ENCODE data around the gene KRT32. TPM values are rescaled to one million over a fixed set of nuclear protein-coding genes. Genes with fewer than 3 reads are reported as not detected.

The KRT32 gene
- total RNA-seq, 2 experiments from 2014 or later = not detected

DNA sequence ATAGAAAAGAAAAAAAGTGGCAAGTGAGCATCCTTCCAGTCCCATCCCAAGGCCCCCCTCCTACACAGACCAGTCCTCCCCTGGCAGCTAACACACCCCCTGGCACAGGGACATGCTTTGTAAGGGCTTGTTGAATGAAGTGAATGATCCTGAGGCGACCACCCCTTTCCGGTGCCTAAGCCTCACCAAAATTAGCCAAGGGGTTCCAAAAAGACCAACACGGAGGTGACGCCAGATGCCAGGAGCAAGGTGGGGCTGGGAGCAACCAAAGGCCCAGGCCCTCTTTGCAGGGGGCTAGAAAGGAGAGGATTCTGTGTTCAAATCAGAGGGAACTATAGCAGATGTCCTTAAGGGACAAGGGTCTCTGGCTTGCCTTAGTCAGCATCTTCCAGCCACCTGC is 8.2 kb upstream of the KRT32 start:
- H3K4me3 ChIP-seq (ENCODE audit: low read depth, low read length, poor library complexity, severe bottlenecking) = no peak overlapping the region
- no peaks in the 10 kb centered on the region for H3K4me1 ChIP-seq (ENCODE audit: insufficient read depth, low read length, poor library complexity, severe bottlenecking)
- H3K27ac ChIP-seq (ENCODE audit: low read depth, low read length, poor library complexity, severe bottlenecking) = no peak overlapping the region
- H4K20me1 ChIP-seq (ENCODE audit: insufficient read depth, low read length) = no peaks in the 10 kb centered on the region
- no peaks in the 10 kb centered on the region for H3K36me3 ChIP-seq (ENCODE audit: insufficient read depth, low read length)
- H3K9me3 ChIP-seq (ENCODE audit: low read length) = no peaks in the 10 kb centered on the region
- POLR2A ChIA-PET = no interaction called here
- no peaks in the 10 kb centered on the region for H3K79me2 ChIP-seq (ENCODE audit: insufficient read depth, low read depth, low read length)
- TF ChIP-seq, protein P1, sequence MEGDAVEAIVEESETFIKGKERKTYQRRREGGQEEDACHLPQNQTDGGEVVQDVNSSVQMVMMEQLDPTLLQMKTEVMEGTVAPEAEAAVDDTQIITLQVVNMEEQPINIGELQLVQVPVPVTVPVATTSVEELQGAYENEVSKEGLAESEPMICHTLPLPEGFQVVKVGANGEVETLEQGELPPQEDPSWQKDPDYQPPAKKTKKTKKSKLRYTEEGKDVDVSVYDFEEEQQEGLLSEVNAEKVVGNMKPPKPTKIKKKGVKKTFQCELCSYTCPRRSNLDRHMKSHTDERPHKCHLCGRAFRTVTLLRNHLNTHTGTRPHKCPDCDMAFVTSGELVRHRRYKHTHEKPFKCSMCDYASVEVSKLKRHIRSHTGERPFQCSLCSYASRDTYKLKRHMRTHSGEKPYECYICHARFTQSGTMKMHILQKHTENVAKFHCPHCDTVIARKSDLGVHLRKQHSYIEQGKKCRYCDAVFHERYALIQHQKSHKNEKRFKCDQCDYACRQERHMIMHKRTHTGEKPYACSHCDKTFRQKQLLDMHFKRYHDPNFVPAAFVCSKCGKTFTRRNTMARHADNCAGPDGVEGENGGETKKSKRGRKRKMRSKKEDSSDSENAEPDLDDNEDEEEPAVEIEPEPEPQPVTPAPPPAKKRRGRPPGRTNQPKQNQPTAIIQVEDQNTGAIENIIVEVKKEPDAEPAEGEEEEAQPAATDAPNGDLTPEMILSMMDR (conservative IDR thresholded peaks at IDR 0.05; ENCODE audit: low read length) = no peak
- no peak for TF ChIP-seq EZH2phosphoT487 (IDR thresholded peaks at IDR 0.05; ENCODE audit: borderline replicate concordance, low read depth, low read length)
- H3K9me2 ChIP-seq (ENCODE audit: insufficient read depth, low read length) = no peaks in the 10 kb centered on the region
- CTCF ChIA-PET (ENCODE audit: unreplicated experiment) = no interaction called here
- intact Hi-C loops (cut with micrococcal nuclease; ENCODE audit: unreplicated experiment) = no loop called here
- no peak for DNase-seq (ENCODE audit: low spot score)
- BruUV-seq (replicated peaks) = no TSS peak
- no peak overlapping the region for H2AFZ ChIP-seq (ENCODE audit: low read length)
- H3K4me2 ChIP-seq (ENCODE audit: low read length) = no peak overlapping the region

DNA sequence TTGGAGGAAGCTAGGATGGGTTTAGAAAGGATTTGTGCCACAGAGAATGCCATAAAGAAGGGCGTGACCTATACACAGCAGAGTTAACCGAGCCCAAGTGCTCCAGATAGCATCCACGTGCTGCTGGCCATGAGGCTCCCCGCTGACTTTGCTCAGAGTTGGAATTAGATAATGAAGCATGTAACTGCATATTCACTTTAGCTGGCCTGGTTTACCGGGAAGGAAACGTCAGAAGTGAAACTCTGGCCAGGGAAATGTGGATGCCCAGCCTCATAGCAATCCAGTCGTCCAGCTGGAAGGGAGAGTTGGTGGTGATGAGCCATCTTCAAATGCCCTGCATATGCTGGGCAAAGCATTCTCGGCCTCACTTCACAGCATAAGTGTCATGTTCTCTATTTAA is 7.7 kb upstream of the KRT32 start:
- TF ChIP-seq, protein P1 (conservative IDR thresholded peaks at IDR 0.05; ENCODE audit: low read length) = no peak
- TF ChIP-seq EZH2phosphoT487 (IDR thresholded peaks at IDR 0.05; ENCODE audit: borderline replicate concordance, low read depth, low read length) = no peak
- no peak overlapping the region for H3K4me2 ChIP-seq (ENCODE audit: low read length)
- no peaks in the 10 kb centered on the region for H3K79me2 ChIP-seq (ENCODE audit: insufficient read depth, low read depth, low read length)
- CTCF ChIA-PET (ENCODE audit: unreplicated experiment) = no interaction called here
- H3K27ac ChIP-seq (ENCODE audit: low read depth, low read length, poor library complexity, severe bottlenecking) = no peak overlapping the region
- DNase-seq (ENCODE audit: low spot score) = no peak
- H2AFZ ChIP-seq (ENCODE audit: low read length) = no peak overlapping the region
- POLR2A ChIA-PET = no interaction called here
- H4K20me1 ChIP-seq (ENCODE audit: insufficient read depth, low read length) = no peaks in the 10 kb centered on the region
- no peaks in the 10 kb centered on the region for H3K36me3 ChIP-seq (ENCODE audit: insufficient read depth, low read length)
- no peaks in the 10 kb centered on the region for H3K9me3 ChIP-seq (ENCODE audit: low read length)
- H3K4me1 ChIP-seq (ENCODE audit: insufficient read depth, low read length, poor library complexity, severe bottlenecking) = no peaks in the 10 kb centered on the region
- intact Hi-C loops (cut with micrococcal nuclease; ENCODE audit: unreplicated experiment) = no loop called here
- no peak overlapping the region for H3K4me3 ChIP-seq (ENCODE audit: low read depth, low read length, poor library complexity, severe bottlenecking)
- H3K9me2 ChIP-seq (ENCODE audit: insufficient read depth, low read length) = no peaks in the 10 kb centered on the region
- BruUV-seq (replicated peaks) = no TSS peak

DNA sequence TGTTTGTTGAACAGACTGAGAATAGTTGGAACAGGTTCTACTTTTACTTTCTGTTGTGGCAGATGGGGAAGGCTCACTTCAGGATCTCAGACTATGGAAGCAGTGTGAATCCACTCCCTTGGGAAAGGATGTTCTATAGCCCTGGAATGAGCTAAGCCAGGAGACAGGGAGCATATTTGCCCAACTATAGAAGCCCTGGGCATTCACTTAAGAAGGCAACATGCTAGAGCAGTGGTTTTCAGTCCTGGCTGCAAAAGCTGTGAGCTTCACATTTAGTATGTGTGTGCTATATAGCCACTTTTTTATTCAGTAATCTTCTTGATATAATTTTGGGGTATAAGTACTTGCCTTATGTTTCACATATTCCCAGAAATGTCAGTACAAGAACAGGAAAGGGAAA is 1.2 kb upstream of the KRT32 start:
- no peak overlapping the region for H3K4me2 ChIP-seq (ENCODE audit: low read length)
- no peaks in the 10 kb centered on the region for H3K79me2 ChIP-seq (ENCODE audit: insufficient read depth, low read depth, low read length)
- no peaks in the 10 kb centered on the region for H3K4me1 ChIP-seq (ENCODE audit: insufficient read depth, low read length, poor library complexity, severe bottlenecking)
- ChIA-PET POLR2A (no interaction called here), CTCF (ENCODE audit: unreplicated experiment) (no interaction called here)
- no peaks in the 10 kb centered on the region for H3K9me3 ChIP-seq (ENCODE audit: low read length)
- no peak overlapping the region for H3K27ac ChIP-seq (ENCODE audit: low read depth, low read length, poor library complexity, severe bottlenecking)
- no peak overlapping the region for H2AFZ ChIP-seq (ENCODE audit: low read length)
- intact Hi-C loops (cut with micrococcal nuclease; ENCODE audit: unreplicated experiment) = no loop called here
- DNase-seq (ENCODE audit: low spot score) = no peak
- TF ChIP-seq, protein P1 (conservative IDR thresholded peaks at IDR 0.05; ENCODE audit: low read length) = no peak
- no peak for TF ChIP-seq EZH2phosphoT487 (IDR thresholded peaks at IDR 0.05; ENCODE audit: borderline replicate concordance, low read depth, low read length)
- no TSS peak for BruUV-seq (replicated peaks)
- no peak overlapping the region for H3K4me3 ChIP-seq (ENCODE audit: low read depth, low read length, poor library complexity, severe bottlenecking)
- H3K36me3 ChIP-seq (ENCODE audit: insufficient read depth, low read length) = no peaks in the 10 kb centered on the region
- H4K20me1 ChIP-seq (ENCODE audit: insufficient read depth, low read length) = no peaks in the 10 kb centered on the region
- no peaks in the 10 kb centered on the region for H3K9me2 ChIP-seq (ENCODE audit: insufficient read depth, low read length)
